Spleen (tissue), 11 donors: ENCODE results near the gene SMARCE1. TPM values are rescaled to one million over a fixed set of nuclear protein-coding genes. Genes with fewer than 3 reads are reported as not detected.

Experiments
- DNase-seq: peaks from one replicate; pipeline ENCODE4 v3.0.0-alpha.2; 2020
- H3K27ac ChIP-seq, 8 donors: fragments of 200-600 bp; sonication (generic) in 7 of 8; 1 replicate in 4 of 8; 2 replicates in 4 of 8; pipeline versions ENCODE4 v1.5.0 to v1.8.0; 2016 to 2021; ENCODE audit warnings: inconsistent platforms in 4 of 8, mild to moderate bottlenecking in 4 of 8, moderate library complexity in 1 of 8
- H3K27me3 ChIP-seq, 7 donors: fragments of 200-600 bp; sonication (generic) in 6 of 7; replicated peaks in 1 of 7; 1 replicate in 4 of 7; 2 replicates in 3 of 7; pipeline versions ENCODE4 v1.5.0 to v1.8.0; 2016 to 2021; ENCODE audit warnings: inconsistent platforms in 3 of 7, mild to moderate bottlenecking in 1 of 7
- H3K36me3 ChIP-seq, 6 donors: fragments of 200-600 bp; sonication (generic) in 5 of 6; 1 replicate in 4 of 6; 2 replicates in 2 of 6; pipeline versions ENCODE4 v1.5.0 to v1.8.0; 2016 to 2021; ENCODE audit warnings: inconsistent platforms in 2 of 6
- H3K4me1 ChIP-seq, 6 donors: fragments of 200-600 bp; sonication (generic) in 5 of 6; 1 replicate in 3 of 6; 2 replicates in 3 of 6; pipeline versions ENCODE4 v1.5.0 to v1.8.0; 2016 to 2021; ENCODE audit warnings: inconsistent platforms in 3 of 6
- H3K4me3 ChIP-seq, 8 donors: fragments of 200-600 bp; sonication (generic) in 7 of 8; 1 replicate in 4 of 8; 2 replicates in 4 of 8; pipeline versions ENCODE4 v1.5.0 to v1.8.0; 2016 to 2021; ENCODE audit warnings: inconsistent platforms in 4 of 8, mild to moderate bottlenecking in 4 of 8, moderate library complexity in 2 of 8
- H3K9me3 ChIP-seq, 8 donors: fragments of 200-600 bp; sonication (generic) in 7 of 8; 1 replicate in 4 of 8; 2 replicates in 4 of 8; pipeline versions ENCODE4 v1.5.0 to v1.8.0; 2016 to 2021; ENCODE audit warnings: inconsistent platforms in 4 of 8
- POLR2A ChIP-seq, 3 donors: fragments of 450-650 bp; IDR thresholded peaks; one replicate each; pipeline ENCODE4 v1.5.1; 2017; ENCODE audit warnings: antibody characterized with exemption in 3 of 3, mild to moderate bottlenecking in 1 of 3
- POLR2AphosphoS5 ChIP-seq, 3 donors: sonication (generic); formaldehyde crosslinking; IDR thresholded peaks; one replicate each; pipeline ENCODE4 v1.5.1; 2017; ENCODE audit warnings: antibody characterized with exemption in 3 of 3
- WGBS, 5 donors: extraction: QIAGEN DNeasy Blood & Tissue Kit in 3 of 5; methylation state at CpG; one replicate each; pipeline versions ENCODE4 v1.1.5 to v1.1.7; 2013 to 2018; 5-methylcytosine and 5-hydroxymethylcytosine counted together
- intact Hi-C: fragments of 100-400 bp; cut with DNase I; formaldehyde crosslinking; loops from one replicate; pipeline ENCODE4 v1.15.0; 2023; ENCODE audit warnings: low total_unique reads
- polyA plus RNA-seq, 3 donors: library from polyadenylated mRNA; stranded (reverse); fragments of 200-250 nt; gene quantifications; one replicate each; pipeline ENCODE4 v1.2.1, GENCODE V29; 2013
- total RNA-seq, 7 donors: library from RNA; depleted of rRNA in 3 of 7; stranded (reverse); fragments of >200 nt in 3 of 7; fragmentation: NEBNext Ultra II Directional in 4 of 7; extraction: Animal tissue kit (Norgen Biotek cat#: 25700) in 4 of 7; gene quantifications; one replicate each; pipeline versions ENCODE4 v1.1.0 to v1.2.1, GENCODE V29; 2016 to 2021
- TF ChIP-seq, protein P1 (sequence below), 11 experiments: fragments of 200-600 bp in 7 of 11; fragments of 450-650 bp in 4 of 11; sonication (generic) in 4 of 11; IDR thresholded peaks in 8 of 11; conservative IDR thresholded peaks in 3 of 11; 1 replicate in 7 of 11; 2 replicates in 4 of 11; pipeline versions ENCODE4 v1.4.0 to v1.8.0; 2016 to 2021; ENCODE audit warnings: antibody characterized with exemption in 11 of 11, inconsistent platforms in 4 of 11, mild to moderate bottlenecking in 1 of 11
- donor health status: healthy with polysubstance abuse.
- donor health status: DM: no; HTN: no; CAD: no; lungs with moderate emphysema.
- donor health status: DM: no; HTN: no; CAD: no.
- donor health status: Bipolar disorder and iron deficiency.
- donor health status: healthy.
- donor health status: DM: no; HTN: no; CAD: no.
- donor health status: DM: yes; HTN: yes; CAD: no.

The SMARCE1 gene
- total and polyA plus RNA-seq, 10 donors = 74.2 to 126 (median 89.4) TPM

DNA sequence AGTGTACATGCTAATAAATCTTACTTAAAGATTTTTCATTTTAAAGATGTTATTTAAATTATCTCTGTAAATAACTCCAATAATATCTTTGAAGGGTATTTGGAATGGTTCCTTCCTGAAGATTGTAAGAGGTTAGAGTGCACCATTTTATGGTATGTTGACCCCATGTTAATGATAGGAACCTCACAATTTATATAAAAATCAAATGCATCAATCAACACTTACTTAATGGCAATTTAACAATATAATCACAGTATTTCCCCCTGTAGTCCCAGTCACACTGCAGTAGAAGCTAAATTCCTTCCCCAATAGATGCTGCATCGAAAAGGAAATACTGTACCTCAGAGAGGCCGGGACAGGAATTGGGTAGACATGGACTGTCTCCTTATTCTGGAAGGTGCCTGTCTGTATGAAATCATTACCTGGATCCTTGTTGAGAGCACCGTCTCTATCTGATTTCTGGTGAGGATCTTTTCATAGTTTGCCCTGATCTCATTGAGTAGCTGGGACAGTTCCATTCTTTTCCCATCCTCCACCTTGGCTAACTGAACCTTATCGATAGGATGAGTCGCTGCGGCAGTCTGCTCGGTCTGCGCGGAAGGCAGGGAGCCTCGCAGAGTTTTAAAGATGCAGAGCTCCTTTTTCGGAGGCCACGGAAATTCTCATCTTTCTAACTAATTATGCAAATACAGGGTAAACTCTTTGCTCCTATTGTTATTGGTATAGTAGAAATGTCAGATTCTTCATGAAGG, 17.1 kb upstream of the SMARCE1 start, which contains the start of gene KRT222:
Gene KRT222, minus strand, starts transcription at position 596 of the 752 bp plus-strand sequence. Its CDS starts 78 bp downstream, at position 518.
- peaks cover 0 to 30% (median 17%) of the 10 kb centered on the region in 7 donors for H3K27me3 ChIP-seq
- TF ChIP-seq POLR2AphosphoS5 (IDR thresholded peaks at IDR 0.05) = peak in 1 of 3 donors; percentile 25
- TF ChIP-seq, protein P1, sequence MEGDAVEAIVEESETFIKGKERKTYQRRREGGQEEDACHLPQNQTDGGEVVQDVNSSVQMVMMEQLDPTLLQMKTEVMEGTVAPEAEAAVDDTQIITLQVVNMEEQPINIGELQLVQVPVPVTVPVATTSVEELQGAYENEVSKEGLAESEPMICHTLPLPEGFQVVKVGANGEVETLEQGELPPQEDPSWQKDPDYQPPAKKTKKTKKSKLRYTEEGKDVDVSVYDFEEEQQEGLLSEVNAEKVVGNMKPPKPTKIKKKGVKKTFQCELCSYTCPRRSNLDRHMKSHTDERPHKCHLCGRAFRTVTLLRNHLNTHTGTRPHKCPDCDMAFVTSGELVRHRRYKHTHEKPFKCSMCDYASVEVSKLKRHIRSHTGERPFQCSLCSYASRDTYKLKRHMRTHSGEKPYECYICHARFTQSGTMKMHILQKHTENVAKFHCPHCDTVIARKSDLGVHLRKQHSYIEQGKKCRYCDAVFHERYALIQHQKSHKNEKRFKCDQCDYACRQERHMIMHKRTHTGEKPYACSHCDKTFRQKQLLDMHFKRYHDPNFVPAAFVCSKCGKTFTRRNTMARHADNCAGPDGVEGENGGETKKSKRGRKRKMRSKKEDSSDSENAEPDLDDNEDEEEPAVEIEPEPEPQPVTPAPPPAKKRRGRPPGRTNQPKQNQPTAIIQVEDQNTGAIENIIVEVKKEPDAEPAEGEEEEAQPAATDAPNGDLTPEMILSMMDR (IDR thresholded peaks at IDR 0.05 in 8 of 11, conservative IDR thresholded peaks at IDR 0.05 in 3 of 11) = no peak
- 9 to 18% (median 14%) methylated on average over 12 of the region's 12 CpGs for WGBS, 5 donors
- intact Hi-C loops = no loop called here
- H3K9me3 ChIP-seq = no peaks in the 10 kb centered on the region
- DNase-seq = no peak
- H3K36me3 ChIP-seq = no peaks in the 10 kb centered on the region
- H3K27ac ChIP-seq = peak within 1 kb of the TSS in 2 of 8 donors; percentile 0 to 32
- peaks cover 0 to 7% (median 0%) of the 10 kb centered on the region in 6 donors for H3K4me1 ChIP-seq
- H3K4me3 ChIP-seq = peak within 1 kb of the TSS; percentile 13 to 65 (median 24)

GRCh38 chr17:40663252-40663651, 15.6 kb upstream of the SMARCE1 start:
- 64 to 83% (median 72%) methylated on average over 3 of the region's 3 CpGs for WGBS, 5 donors
- DNase-seq = no peak

DNA sequence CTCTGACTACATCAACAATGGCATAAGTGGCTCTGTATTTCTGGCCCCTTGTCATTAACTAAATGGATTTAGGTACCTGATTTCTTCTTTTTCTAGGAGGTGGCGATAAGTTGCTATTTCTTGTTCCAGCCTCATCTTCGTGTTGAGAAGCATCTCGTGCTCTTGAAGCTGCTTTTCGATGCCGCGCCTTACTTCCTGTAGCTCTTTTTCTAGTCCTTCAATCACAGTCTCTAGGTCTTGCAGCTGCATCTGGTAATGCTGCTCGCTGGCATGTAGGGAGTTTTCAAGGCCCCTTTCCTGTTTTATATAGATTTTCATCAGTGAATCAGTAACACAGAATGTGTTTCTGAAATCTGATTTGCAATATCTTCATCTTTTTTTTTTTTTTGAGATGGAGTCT, 12.3 kb upstream of the SMARCE1 start:
- Histone ChIP-seq H3K27me3 (peaks cover 0 to 17% (median 4%) of the 10 kb centered on the region in 7 donors), H3K27ac (no peak overlapping the region), H3K9me3 (no peaks in the 10 kb centered on the region), H3K36me3 (no peaks in the 10 kb centered on the region), H3K4me1 (peaks cover 0 to 3% (median 0%) of the 10 kb centered on the region in 6 donors), H3K4me3 (no peak overlapping the region)
- intact Hi-C loops = no loop called here
- 66 to 76% (median 68%) methylated on average over 7 of the region's 7 CpGs for WGBS, 5 donors
- no peak for DNase-seq
- TF ChIP-seq, protein P1 (IDR thresholded peaks at IDR 0.05 in 8 of 11, conservative IDR thresholded peaks at IDR 0.05 in 3 of 11) = no peak
- TF ChIP-seq POLR2AphosphoS5 (IDR thresholded peaks at IDR 0.05) (no peak), POLR2A (IDR thresholded peaks at IDR 0.05) (no peak)

More at GRCh38 chr17:40663252-40663651, 15.6 kb upstream of the SMARCE1 start:
- no peaks in the 10 kb centered on the region for H3K36me3 ChIP-seq
- H3K27ac ChIP-seq = no peak overlapping the region
- H3K4me1 ChIP-seq = peaks cover 0 to 7% (median 0%) of the 10 kb centered on the region in 6 donors
- peak overlapping the region in 1 of 8 donors; percentile 46 for H3K4me3 ChIP-seq
- intact Hi-C loops = no loop called here
- TF ChIP-seq, protein P1 (IDR thresholded peaks at IDR 0.05 in 8 of 11, conservative IDR thresholded peaks at IDR 0.05 in 3 of 11) = no peak
- TF ChIP-seq POLR2A (IDR thresholded peaks at IDR 0.05) = no peak
- no peak for TF ChIP-seq POLR2AphosphoS5 (IDR thresholded peaks at IDR 0.05)
- no peaks in the 10 kb centered on the region for H3K9me3 ChIP-seq
- H3K27me3 ChIP-seq = peaks cover 0 to 30% (median 17%) of the 10 kb centered on the region in 7 donors

- Histone ChIP-seq H3K9me3 (no peaks in the 10 kb centered on the region), H3K4me3 (no peak overlapping the region), H3K36me3 (no peaks in the 10 kb centered on the region), H3K27ac (no peak overlapping the region), H3K4me1 (no peaks in the 10 kb centered on the region), H3K27me3 (peaks cover 0 to 5% (median 0%) of the 10 kb centered on the region in 7 donors)
- DNase-seq = no peak
- intact Hi-C loops = no loop called here
- TF ChIP-seq, protein P1 (IDR thresholded peaks at IDR 0.05 in 8 of 11, conservative IDR thresholded peaks at IDR 0.05 in 3 of 11) = no peak
- TF ChIP-seq POLR2AphosphoS5 (IDR thresholded peaks at IDR 0.05) = no peak
- no peak for TF ChIP-seq POLR2A (IDR thresholded peaks at IDR 0.05)
Observed at GRCh38 chr17:40658396-40658795, 10.8 kb upstream of the SMARCE1 start.
